HepG2 (cell line): ENCODE results near the gene HDAC4. TPM values are rescaled to one million over a fixed set of nuclear protein-coding genes. Genes with fewer than 3 reads are reported as not detected.

Source experiments
- ATAC-seq: fragments of 200-7000 bp; cut with Tn5 transposase; 3 replicates; pipeline ENCODE4 v1.9.1; 2020; ENCODE audit warnings: mild to moderate bottlenecking, moderate library complexity
- BruUV-seq: library from RNA; stranded (reverse); fragments of 400-500 nt; replicated peaks from 2 replicates; lab custom pipeline; 2021; lab: Mats Ljungman, UMichigan
- CTCF ChIA-PET: fragments of 300-600 bp; formaldehyde crosslinking; extraction: SDS; loops from one replicate; lab custom pipeline; 2021; ENCODE audit warnings: low total read pairs, inconsistent platforms, low intra/inter-chr PET ratio; lab: Yijun Ruan, JAX
- POLR2A ChIA-PET: fragments of 350-600 bp; sonication (Branson Sonifier 250); formaldehyde crosslinking; loops from one replicate; lab custom pipeline; 2020; ENCODE audit warnings: antibody characterized with exemption, inconsistent platforms; lab: Yijun Ruan, JAX
- DNase-seq: peaks from one replicate; pipeline ENCODE4 v3.0.0-alpha.2; 2015; ENCODE audit warnings: low spot score
- FAIRE-seq: peaks from 3 replicates; lab custom pipeline; 2011; peaks lifted over from hg19 to GRCh38; lab: Jason Lieb, UNC
- H2AFZ ChIP-seq: one replicate; pipeline ENCODE4 v1.6.1; 2011; ENCODE audit warnings: low read length, inconsistent platforms
- H3K27ac ChIP-seq: fragments of 300-600 bp; 3 replicates; pipeline ENCODE4 v1.8.0; 2011; ENCODE audit warnings: mixed run types, mild to moderate bottlenecking, mixed read lengths, low read length, inconsistent platforms; ENCODE audit not compliant: insufficient read depth; ENCODE audit errors: extremely low read length
- H3K27me3 ChIP-seq, 2 experiments: fragments of 200-600 bp in 1 of 2; 2 replicates in 1 of 2; 3 replicates in 1 of 2; pipeline versions ENCODE4 v1.6.0 to v1.8.0; 2011; ENCODE audit warnings: low read length in 2 of 2, mild to moderate bottlenecking in 2 of 2, moderate library complexity in 2 of 2, inconsistent platforms in 1 of 2; ENCODE audit not compliant: insufficient read depth in 2 of 2, control insufficient read depth in 1 of 2
- H3K36me3 ChIP-seq, 2 experiments: fragments of 200-600 bp in 1 of 2; replicated peaks in 1 of 2; 2 replicates in 1 of 2; 3 replicates in 1 of 2; pipeline versions ENCODE4 v1.5.1 to v1.8.0; 2011; ENCODE audit warnings: low read length in 2 of 2, inconsistent platforms in 1 of 2; ENCODE audit not compliant: insufficient read depth in 2 of 2, control insufficient read depth in 1 of 2
- H3K4me1 ChIP-seq: 2 replicates; pipeline ENCODE4 v1.5.1; 2012; ENCODE audit warnings: low read length, inconsistent platforms; ENCODE audit not compliant: insufficient read depth
- H3K4me2 ChIP-seq: 2 replicates; pipeline ENCODE4 v1.6.0; 2011; ENCODE audit warnings: low read depth, low read length, inconsistent platforms
- H3K4me3 ChIP-seq, 3 experiments: fragments of 200-600 bp in 1 of 3; sonication (generic), shearing (Covaris generic) in 1 of 3; replicated peaks in 1 of 3; 2 replicates each; pipeline ENCODE4 v1.5.1; 2011 to 2016; ENCODE audit warnings: low read length in 3 of 3, inconsistent platforms in 2 of 3, low read depth in 2 of 3, mild to moderate bottlenecking in 2 of 3, control low read depth in 1 of 3, mixed read lengths in 1 of 3; ENCODE audit not compliant: insufficient read depth in 1 of 3
- H3K79me2 ChIP-seq: one replicate; pipeline ENCODE4 v1.6.1; 2011; ENCODE audit warnings: low read length, inconsistent platforms; ENCODE audit not compliant: insufficient read depth
- H3K9ac ChIP-seq: 2 replicates; pipeline ENCODE4 v1.6.0; 2011; ENCODE audit warnings: mild to moderate bottlenecking, low read depth, low read length, inconsistent platforms; ENCODE audit not compliant: insufficient read depth
- H3K9me3 ChIP-seq: 2 replicates; pipeline ENCODE4 v1.5.1; 2012; ENCODE audit warnings: mild to moderate bottlenecking, low read length
- H4K20me1 ChIP-seq: 2 replicates; pipeline ENCODE4 v1.6.0; 2011; ENCODE audit warnings: inconsistent platforms, mild to moderate bottlenecking, low read length, moderate library complexity; ENCODE audit not compliant: insufficient read depth
- FOXJ3 ChIP-seq: sonication (generic); formaldehyde crosslinking; IDR thresholded peaks from 2 replicates; pipeline ENCODE4 v1.4.0; 2020; ENCODE audit warnings: missing genetic modification reagents, mild to moderate bottlenecking, borderline replicate concordance
- FOXP1 ChIP-seq, 2 experiments: fragments of 450-650 bp in 1 of 2; IDR thresholded peaks; 2 replicates each; pipeline ENCODE4 v1.6.1; 2017 to 2018; ENCODE audit warnings: antibody characterized with exemption in 1 of 2
- GATAD1 ChIP-seq: IDR thresholded peaks from 2 replicates; pipeline ENCODE4 v1.6.1; 2016; ENCODE audit warnings: missing genetic modification reagents, missing compliant biosample characterization
- PPARG ChIP-seq: conservative IDR thresholded peaks from 2 replicates; pipeline ENCODE4 v1.6.1; 2016; ENCODE audit warnings: missing biosample characterization, missing genetic modification reagents
- SRF ChIP-seq: IDR thresholded peaks from 2 replicates; pipeline ENCODE4 v1.6.1; 2011; ENCODE audit warnings: mild to moderate bottlenecking, low read depth, low read length, moderate library complexity
- ZNF207 ChIP-seq: fragments of 450-650 bp; IDR thresholded peaks from 2 replicates; pipeline ENCODE4 v1.6.1; 2016; ENCODE audit warnings: antibody characterized with exemption, borderline replicate concordance
- ZNF260 ChIP-seq: sonication (generic); formaldehyde crosslinking; IDR thresholded peaks from 2 replicates; pipeline ENCODE4 v1.4.0; 2020; ENCODE audit warnings: missing genetic modification reagents, low read depth, mild to moderate bottlenecking, borderline replicate concordance
- ZNF460 ChIP-seq: sonication (generic); formaldehyde crosslinking; IDR thresholded peaks from 2 replicates; pipeline ENCODE4 v1.5.1; 2020; ENCODE audit warnings: missing genetic modification reagents, mild to moderate bottlenecking, borderline replicate concordance
- ZNF512B ChIP-seq: sonication (generic); formaldehyde crosslinking; IDR thresholded peaks from 2 replicates; pipeline ENCODE4 v1.5.1; 2020; ENCODE audit warnings: missing genetic modification reagents, mild to moderate bottlenecking, borderline replicate concordance
- ZNF546 ChIP-seq: sonication (generic); formaldehyde crosslinking; conservative IDR thresholded peaks from 2 replicates; pipeline ENCODE4 v1.8.1; 2023; ENCODE audit warnings: mild to moderate bottlenecking, missing genetic modification reagents
- ZNF607 ChIP-seq: sonication (generic); formaldehyde crosslinking; IDR thresholded peaks from 2 replicates; pipeline ENCODE4 v1.5.1; 2020; ENCODE audit warnings: missing genetic modification reagents, mild to moderate bottlenecking, borderline replicate concordance
- ZNF629 ChIP-seq: sonication (generic); formaldehyde crosslinking; conservative IDR thresholded peaks from 2 replicates; pipeline ENCODE4 v1.5.0; 2020; ENCODE audit warnings: missing genetic modification reagents
- ZNF724P ChIP-seq: sonication (generic); formaldehyde crosslinking; IDR thresholded peaks from 2 replicates; pipeline ENCODE4 v1.8.0; 2022; ENCODE audit warnings: missing genetic modification reagents, borderline replicate concordance
- WGBS: methylation state at CpG from one replicate; pipeline ENCODE4 v1.1.6; 2017; ENCODE audit warnings: low lambda C conversion rate; 5-methylcytosine and 5-hydroxymethylcytosine counted together
- in situ Hi-C: cut with HindIII; loops from 2 replicates; pipeline ENCODE4 v1.10.0; 2017; ENCODE audit warnings: low pct_unique_long_range_greater_than_20kb; ENCODE audit not compliant: extremely low pct_ligation_motif_present
- intact Hi-C: fragments of 100-400 bp; cut with micrococcal nuclease; formaldehyde crosslinking; loops from one replicate; pipeline ENCODE4 v1.10.0; 2022; ENCODE audit not compliant: unreplicated experiment
- polyA plus RNA-seq, 8 experiments: library from polyadenylated mRNA; depleted of rRNA in 3 of 8; stranded (reverse) in 7 of 8; unstranded in 1 of 8; fragments of >200 nt; fragmentation: Illumina TruSeq in 4 of 8; extraction: Trizol in 4 of 8; gene quantifications; 2 replicates each; pipeline versions ENCODE4 v1.2.1 to v1.2.3, GENCODE V29; 2011 to 2016; ENCODE audit warnings: low read depth in 4 of 8, missing spikeins in 1 of 8, mixed read lengths in 1 of 8; ENCODE audit not compliant: insufficient read depth in 1 of 8
- total RNA-seq, 5 experiments: library from RNA; depleted of rRNA; stranded (reverse); fragments of >200 nt; fragmentation: Illumina TruSeq; extraction: Trizol; gene quantifications; 2 replicates each; pipeline ENCODE4 v1.2.3, GENCODE V29; 2016; ENCODE audit warnings: low read depth in 1 of 5

The HDAC4 gene
- total and polyA plus RNA-seq, 2 of the 13 experiments (the other 11 are each of a cell fraction or from before 2014, with no cell fraction given) = 10.1 to 11.5 TPM

DNA sequence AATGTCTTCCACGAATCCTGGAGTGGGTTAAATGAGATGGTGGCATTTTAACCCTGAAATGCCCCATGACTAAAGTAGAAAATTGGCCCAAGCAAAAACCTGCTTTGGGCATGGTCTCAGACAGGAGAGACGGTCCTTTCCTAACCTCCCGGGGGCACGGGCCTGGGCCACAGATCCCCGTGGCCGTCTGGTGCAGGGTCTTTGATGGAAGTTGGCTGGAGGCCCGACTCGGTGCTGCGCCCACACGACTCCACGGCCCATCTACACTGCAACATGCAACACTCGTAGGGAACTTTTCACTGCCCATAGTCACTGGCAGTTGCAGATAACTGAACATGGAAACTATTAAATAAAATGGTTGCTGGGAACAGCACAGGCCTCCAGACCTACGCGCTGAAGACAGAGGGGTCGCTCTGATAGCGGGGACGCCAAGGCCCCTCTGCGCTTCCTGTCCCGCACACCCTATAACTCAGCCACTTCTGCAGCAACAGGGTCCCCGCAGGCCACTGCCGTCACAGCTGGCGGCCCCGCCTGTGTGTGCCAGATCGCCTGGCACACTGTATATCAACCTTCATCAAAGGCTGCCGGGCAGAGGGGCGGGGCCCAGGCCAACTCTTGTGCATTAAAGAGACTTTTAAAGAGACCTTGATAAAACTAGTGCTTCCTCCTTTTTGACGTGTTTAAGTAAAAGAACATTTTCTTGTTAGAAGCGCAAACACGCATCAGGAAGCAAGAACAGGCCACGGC, 338.8 kb downstream of the HDAC4 start:
- in situ Hi-C loops = no loop called here
- Histone ChIP-seq H3K4me3 (no peak overlapping the region), H3K79me2 (no peaks in the 10 kb centered on the region)
- FAIRE-seq = no peak
- TF ChIP-seq ZNF460 (no peak), PPARG (CRISPR knock-in tag) (no peak), ZNF607 (CRISPR knock-in tag) (no peak)
- TF ChIP-seq, all 625 proteins: peak for 0
- Histone ChIP-seq H3K36me3 (peaks cover 2 to 18% of the 10 kb centered on the region in 2 experiments; a peak in 3 of 5 replicates), H2AFZ (no peak overlapping the region), H4K20me1 (no peaks in the 10 kb centered on the region; the same call in 1 of the 2 replicates), H3K9ac (no peak overlapping the region), H3K4me2 (no peak overlapping the region), H3K4me1 (no peaks in the 10 kb centered on the region), H3K9me3 (no peaks in the 10 kb centered on the region), H3K27ac (no peak overlapping the region), H3K27me3 (no peaks in the 10 kb centered on the region)
- ChIA-PET POLR2A (no interaction called here), CTCF (no interaction called here)
- DNase-seq (no peak), ATAC-seq (no peak)
- 97% methylated on average over 27 of the region's 30 CpGs for WGBS
- BruUV-seq = no TSS peak
- intact Hi-C loops = no loop called here

DNA sequence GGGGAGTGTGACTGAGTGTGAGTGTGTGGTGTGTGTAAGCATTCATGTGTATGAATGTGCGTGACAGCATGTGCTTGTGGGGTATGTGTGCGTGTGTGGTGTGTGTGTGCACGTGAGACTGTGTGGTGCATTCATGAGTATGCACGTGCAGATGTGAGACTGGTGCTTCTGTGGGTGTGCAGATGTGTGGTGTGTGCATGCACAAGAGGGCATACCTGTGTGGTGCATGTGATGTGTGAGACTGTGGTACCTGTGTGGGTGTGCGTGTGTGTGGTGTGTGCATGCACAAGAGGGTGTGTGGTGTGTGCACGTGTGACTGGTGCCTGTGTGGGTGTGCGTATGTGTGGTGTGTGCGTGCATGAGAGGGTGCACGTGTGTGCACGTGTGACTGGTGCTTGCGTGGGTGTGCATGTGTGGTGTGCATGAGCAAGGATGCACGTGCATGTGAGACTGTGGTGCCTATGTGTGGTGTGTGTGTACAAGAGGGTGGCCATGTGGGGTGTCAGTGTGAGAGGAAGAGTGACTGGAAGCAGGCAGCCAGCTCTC, 339.6 kb downstream of the HDAC4 start:
- Histone ChIP-seq H3K9me3 (no peaks in the 10 kb centered on the region), H3K4me2 (no peak overlapping the region), H3K4me3 (no peak overlapping the region), H3K79me2 (no peaks in the 10 kb centered on the region), H3K36me3 (peaks cover 1 to 10% of the 10 kb centered on the region in 2 experiments; a peak in 3 of 5 replicates), H3K27me3 (no peaks in the 10 kb centered on the region), H4K20me1 (no peaks in the 10 kb centered on the region; the same call in 1 of the 2 replicates), H3K4me1 (no peaks in the 10 kb centered on the region), H3K27ac (no peak overlapping the region), H2AFZ (no peak overlapping the region), H3K9ac (no peak overlapping the region)
- intact Hi-C loops (no loop called here), in situ Hi-C loops (no loop called here)
- WGBS = 94% methylated on average over 12 of the region's 12 CpGs
- ATAC-seq = no peak
- no peak for DNase-seq
- ChIA-PET POLR2A (no interaction called here), CTCF (no interaction called here)
- no peak for FAIRE-seq
- no TSS peak for BruUV-seq
- TF ChIP-seq ZNF260 (CRISPR knock-in tag) (no peak), ZNF512B (CRISPR knock-in tag) (no peak), SRF (no peak), FOXJ3 (CRISPR knock-in tag) (no peak), ZNF207 (0 out of 2 replicates have a peak, but pooled peaks have one; percentile 76), ZNF629 (CRISPR knock-in tag) (no peak), ZNF546 (CRISPR knock-in tag) (no peak), GATAD1 (CRISPR knock-in tag) (no peak), ZNF724P (no peak), FOXP1 (IDR thresholded peaks at IDR 0.05) (peak; percentile 35; the same call in 1 of the 2 replicates), FOXP1 (CRISPR knock-in tag; IDR thresholded peaks at IDR 0.05) (no peak)
